ENCODE results near the gene TMEM151B.

- TF ChIP-seq POLR2A (IDR thresholded peaks at IDR 0.05; ENCODE audit: low read length), result no peak
- TF ChIP-seq GATA1 (IDR thresholded peaks at IDR 0.05; ENCODE audit: low read depth, low read length), result no peak
These were observed 45.3 kb downstream of the TMEM151B start for GRCh38 chr6:44315516-44315915.

All from erythroblast (primary cell).